GM12878 (cell line): ENCODE data around the gene ARHGDIG. TPM values are rescaled to one million over a fixed set of nuclear protein-coding genes. Genes with fewer than 3 reads are reported as not detected.

ENCODE experiments used
- ATAC-seq: fragments of 200-7000 bp; cut with Tn5 transposase; 3 replicates; pipeline ENCODE4 v1.9.1; 2020; ENCODE audit warnings: mild to moderate bottlenecking, moderate library complexity
- BruUV-seq: library from RNA; stranded (reverse); fragments of 400-500 nt; replicated peaks from 2 replicates; lab custom pipeline; 2021; lab: Mats Ljungman, UMichigan
- CTCF ChIA-PET: fragments of 300-600 bp; sonication (Branson Sonifier 250); formaldehyde crosslinking; extraction: SDS; loops from one replicate; lab custom pipeline; 2021; ENCODE audit warnings: inconsistent platforms; lab: Yijun Ruan, JAX
- POLR2A ChIA-PET: fragments of 350-600 bp; formaldehyde crosslinking; extraction: SDS; loops from one replicate; lab custom pipeline; 2021; ENCODE audit warnings: inconsistent platforms; lab: Charles Lee
- RAD21 ChIA-PET: fragments of 300-600 bp; sonication (Branson Sonifier 250); formaldehyde crosslinking; loops from one replicate; lab custom pipeline; 2023; ENCODE audit warnings: antibody characterized with exemption; ENCODE audit not compliant: unreplicated experiment; lab: Charles Lee
- SMC1A ChIA-PET: fragments of 300-600 bp; sonication (Branson Sonifier 250); formaldehyde crosslinking; loops from one replicate; lab custom pipeline; 2023; ENCODE audit not compliant: unreplicated experiment, uncharacterized antibody; lab: Charles Lee
- DNase-seq: peaks from one replicate; pipeline ENCODE4 v3.0.0-alpha.2; 2011; ENCODE audit warnings: low read depth, low spot score
- FAIRE-seq: peaks from 3 replicates; lab custom pipeline; 2011; peaks lifted over from hg19 to GRCh38; lab: Jason Lieb, UNC
- H2AFZ ChIP-seq: 2 replicates; pipeline ENCODE4 v1.6.0; 2011; ENCODE audit warnings: low read depth, low read length, control low read depth; ENCODE audit not compliant: control insufficient read depth
- H3K27ac ChIP-seq: 2 replicates; pipeline ENCODE4 v1.5.1; 2011; ENCODE audit warnings: control low read depth; ENCODE audit not compliant: control insufficient read depth, insufficient read depth
- H3K27me3 ChIP-seq, 2 experiments: replicated peaks in 1 of 2; 2 replicates each; pipeline versions ENCODE4 v1.6.0 to v1.6.1; 2011; ENCODE audit warnings: low read length in 1 of 2; ENCODE audit not compliant: control insufficient read depth in 2 of 2, insufficient read depth in 2 of 2
- H3K36me3 ChIP-seq, 2 experiments: 2 replicates each; pipeline ENCODE4 v1.5.1; 2011; ENCODE audit warnings: low read length in 1 of 2; ENCODE audit not compliant: control insufficient read depth in 2 of 2, insufficient read depth in 2 of 2
- H3K4me1 ChIP-seq: 2 replicates; pipeline ENCODE4 v1.6.1; 2011; ENCODE audit warnings: mild to moderate bottlenecking, low read length, moderate library complexity, mixed read lengths; ENCODE audit not compliant: control insufficient read depth, insufficient read depth
- H3K4me2 ChIP-seq: 2 replicates; pipeline ENCODE4 v1.6.0; 2011; ENCODE audit warnings: control low read depth; ENCODE audit not compliant: control insufficient read depth, insufficient read depth
- H3K4me3 ChIP-seq: fragments of 200-600 bp; sonication (generic); 2 replicates; pipeline ENCODE4 v1.5.1; 2016
- H3K79me2 ChIP-seq: 2 replicates; pipeline ENCODE4 v1.6.0; 2011; ENCODE audit warnings: low read length; ENCODE audit not compliant: control insufficient read depth, insufficient read depth
- H3K9ac ChIP-seq: 2 replicates; pipeline ENCODE4 v1.8.0; 2011; ENCODE audit warnings: low read length, control low read depth, mixed read lengths; ENCODE audit not compliant: control insufficient read depth, insufficient read depth
- H3K9me3 ChIP-seq: replicated peaks from 3 replicates; pipeline ENCODE4 v1.5.1; 2011; ENCODE audit warnings: mild to moderate bottlenecking, low read length; ENCODE audit not compliant: control insufficient read depth, insufficient read depth
- H4K20me1 ChIP-seq: 2 replicates; pipeline ENCODE4 v1.6.0; 2011; ENCODE audit not compliant: control insufficient read depth, insufficient read depth
- BACH1 ChIP-seq: fragments of 450-650 bp; IDR thresholded peaks from 2 replicates; pipeline ENCODE4 v1.6.1; 2017; ENCODE audit warnings: mild to moderate bottlenecking, borderline replicate concordance
- CUX1 ChIP-seq: IDR thresholded peaks from 2 replicates; pipeline ENCODE4 v1.6.1; 2012; ENCODE audit warnings: improper control_type of control experiment, low read depth, low read length; ENCODE audit not compliant: insufficient replicate concordance
- ETV6 ChIP-seq, 2 experiments: fragments of 450-650 bp in 1 of 2; IDR thresholded peaks in 1 of 2; conservative IDR thresholded peaks in 1 of 2; 2 replicates each; pipeline ENCODE4 v1.6.1; 2014; ENCODE audit warnings: antibody characterized with exemption in 1 of 2, borderline replicate concordance in 1 of 2, low read depth in 1 of 2, mild to moderate bottlenecking in 1 of 2, moderate library complexity in 1 of 2
- FOS ChIP-seq: IDR thresholded peaks from 3 replicates; pipeline ENCODE4 v1.6.1; 2011; ENCODE audit warnings: borderline replicate concordance; ENCODE audit not compliant: insufficient read length; ENCODE audit errors: extremely low read depth
- GABPA ChIP-seq: IDR thresholded peaks from 2 replicates; pipeline ENCODE4 v1.6.1; 2014; ENCODE audit warnings: antibody characterized with exemption, low read depth, mild to moderate bottlenecking, inconsistent platforms
- IRF4 ChIP-seq: IDR thresholded peaks from 2 replicates; pipeline ENCODE4 v1.6.1; 2011; ENCODE audit warnings: low read depth, low read length
- MYB ChIP-seq: fragments of 150-350 bp; IDR thresholded peaks from 2 replicates; pipeline ENCODE4 v1.6.1; 2014; ENCODE audit warnings: mild to moderate bottlenecking, low read depth, low read length, borderline replicate concordance
- NFYB ChIP-seq: IDR thresholded peaks from 2 replicates; pipeline ENCODE4 v1.6.1; 2011; ENCODE audit warnings: low read depth, mild to moderate bottlenecking, low read length, improper control_type of control experiment, moderate library complexity; ENCODE audit not compliant: insufficient read depth
- SUZ12 ChIP-seq: fragments of 200-600 bp; sonication (generic); IDR thresholded peaks from one replicate; pipeline ENCODE4 v1.6.1; 2018; ENCODE audit warnings: antibody characterized with exemption, mild to moderate bottlenecking; ENCODE audit not compliant: unreplicated experiment
- WRNIP1 ChIP-seq: IDR thresholded peaks from 2 replicates; pipeline ENCODE4 v1.6.1; 2011; ENCODE audit warnings: low read depth, low read length, improper control_type of control experiment, borderline replicate concordance
- ZNF592 ChIP-seq: fragments of 450-650 bp; IDR thresholded peaks from 2 replicates; pipeline ENCODE4 v1.6.1; 2017; ENCODE audit warnings: mild to moderate bottlenecking, moderate library complexity
- WGBS: methylation state at CpG from one replicate; pipeline ENCODE4 v1.1.6; 2016; ENCODE audit warnings: low lambda C conversion rate; ENCODE audit not compliant: insufficient replicate concordance, insufficient coverage; ENCODE audit errors: missing lambda C conversion rate; 5-methylcytosine and 5-hydroxymethylcytosine counted together
- in situ Hi-C: fragments of 300-500 bp; cut with MboI; formaldehyde crosslinking; loops from 9 replicates; pipeline ENCODE4 v1.14.3; 2018; ENCODE audit warnings: mixed read lengths
- intact Hi-C: fragments of 100-400 bp; cut with micrococcal nuclease; formaldehyde crosslinking; loops from one replicate; pipeline ENCODE4 v1.14.2; 2022; ENCODE audit not compliant: unreplicated experiment
- polyA plus RNA-seq, 11 experiments: library from polyadenylated mRNA; depleted of rRNA in 4 of 11; unstranded in 6 of 11; stranded (reverse) in 5 of 11; fragments of >200 nt; fragmentation: Nextera tagmentation in 4 of 11; fragmentation: Illumina TruSeq in 1 of 11; extraction: Ambion mirVana in 4 of 11; extraction: Trizol in 1 of 11; gene quantifications; 1 replicate in 1 of 11; 2 replicates in 10 of 11; pipeline versions ENCODE4 v1.2.1 to v1.2.3, GENCODE V29; 2011 to 2016; ENCODE audit warnings: inconsistent platforms in 2 of 11, missing spikeins in 2 of 11, low read depth in 1 of 11
- total RNA-seq, 4 experiments: library from RNA; depleted of rRNA in 3 of 4; stranded (reverse); fragments of >200 nt in 3 of 4; fragmentation: Illumina TruSeq in 1 of 4; extraction: Trizol in 1 of 4; gene quantifications; 2 replicates each; pipeline versions ENCODE4 v1.2.1 to v1.2.3, GENCODE V29; 2013 to 2021
- TF ChIP-seq, protein P1 (sequence below): IDR thresholded peaks from 2 replicates; pipeline ENCODE4 v1.6.1; 2011; ENCODE audit warnings: mild to moderate bottlenecking, low read depth, low read length, moderate library complexity; ENCODE audit not compliant: insufficient replicate concordance

ARHGDIG gene
- total and polyA plus RNA-seq, 10 of the 15 experiments (the other 5 are each of a cell fraction or from before 2014, with no cell fraction given): not detected

- FAIRE-seq (no peak), ATAC-seq (no peak), DNase-seq (no peak)
- H3K27me3 ChIP-seq: no peaks in the 10 kb centered on the region
- no peak overlapping the region for H3K4me3 ChIP-seq
- no TSS peak for BruUV-seq
- no peaks in the 10 kb centered on the region for H4K20me1 ChIP-seq
- no peaks in the 10 kb centered on the region; the same call in none of the 2 replicates for H3K79me2 ChIP-seq
- intact Hi-C loops (no loop called here), in situ Hi-C loops (no loop called here)
- POLR2A ChIA-PET: no interaction called here
- SMC1A ChIA-PET: no interaction called here
- 99% methylated on average over 5 of the region's 5 CpGs for WGBS
- H2AFZ ChIP-seq: no peak overlapping the region
- H3K9me3 ChIP-seq: no peaks in the 10 kb centered on the region
- no peak overlapping the region for H3K4me2 ChIP-seq
- H3K27ac ChIP-seq: no peak overlapping the region
- peaks cover 3 to 18% of the 10 kb centered on the region in 2 experiments; a peak in 3 of 4 replicates for H3K36me3 ChIP-seq
- no peak for TF ChIP-seq ETV6 (conservative IDR thresholded peaks at IDR 0.05 in 1 of 2, IDR thresholded peaks at IDR 0.05 in 1 of 2; ENCODE audit: borderline replicate concordance in 1 of 2, low read depth in 1 of 2)
- no peak for TF ChIP-seq MYB
- no peak for TF ChIP-seq NFYB
- no peak for TF ChIP-seq FOS
- TF ChIP-seq IRF4: no peak
- no peak for TF ChIP-seq GABPA
- no peak for TF ChIP-seq BACH1
- TF ChIP-seq CUX1: no peak
- TF ChIP-seq, protein P1, sequence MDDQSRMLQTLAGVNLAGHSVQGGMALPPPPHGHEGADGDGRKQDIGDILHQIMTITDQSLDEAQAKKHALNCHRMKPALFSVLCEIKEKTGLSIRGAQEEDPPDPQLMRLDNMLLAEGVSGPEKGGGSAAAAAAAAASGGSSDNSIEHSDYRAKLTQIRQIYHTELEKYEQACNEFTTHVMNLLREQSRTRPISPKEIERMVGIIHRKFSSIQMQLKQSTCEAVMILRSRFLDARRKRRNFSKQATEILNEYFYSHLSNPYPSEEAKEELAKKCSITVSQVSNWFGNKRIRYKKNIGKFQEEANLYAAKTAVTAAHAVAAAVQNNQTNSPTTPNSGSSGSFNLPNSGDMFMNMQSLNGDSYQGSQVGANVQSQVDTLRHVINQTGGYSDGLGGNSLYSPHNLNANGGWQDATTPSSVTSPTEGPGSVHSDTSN: no peak
- TF ChIP-seq ZNF592: no peak
- TF ChIP-seq SUZ12: no peak
- TF ChIP-seq WRNIP1: no peak
- no peak overlapping the region for H3K9ac ChIP-seq
- CTCF ChIA-PET: no interaction called here
- no peaks in the 10 kb centered on the region for H3K4me1 ChIP-seq
- RAD21 ChIA-PET: no interaction called here
These were observed 37.2 kb downstream of the ARHGDIG start for GRCh38 chr16:317583-317982.
